ENCODE data around the gene PDXDC1. TPM values are rescaled to one million over a fixed set of nuclear protein-coding genes. Genes with fewer than 3 reads are reported as not detected.
"Not testable (repeated sequence)": the region's sequence is repeated elsewhere in the genome, so short reads cannot be mapped to it uniquely, and the experiment has no call there.

The PDXDC1 gene
- total and polyA plus RNA-seq, 2 donors: 46.4 to 65.8 TPM

GRCh38 chr16:15159671-15160070 is 184.8 kb downstream of the PDXDC1 start:
- not testable (repeated sequence) for DNase-seq (ENCODE audit: extremely low spot score); H3K4me1 ChIP-seq (ENCODE audit: insufficient read depth); H3K36me3 ChIP-seq (ENCODE audit: insufficient read depth); H3K4me3 ChIP-seq (ENCODE audit: low read depth, low read length); H3K27ac ChIP-seq (ENCODE audit: low read depth)
- 92% methylated on average over 5 of the region's 5 CpGs for WGBS

GRCh38 chr16:15160571-15160970 is 185.7 kb downstream of the PDXDC1 start:
- not testable (repeated sequence) for H3K4me1 ChIP-seq (ENCODE audit: insufficient read depth); H3K4me3 ChIP-seq (ENCODE audit: low read depth, low read length); H3K36me3 ChIP-seq (ENCODE audit: insufficient read depth); DNase-seq (ENCODE audit: extremely low spot score); H3K27ac ChIP-seq (ENCODE audit: low read depth)
- 97% methylated on average over 8 of the region's 10 CpGs for WGBS

DNA sequence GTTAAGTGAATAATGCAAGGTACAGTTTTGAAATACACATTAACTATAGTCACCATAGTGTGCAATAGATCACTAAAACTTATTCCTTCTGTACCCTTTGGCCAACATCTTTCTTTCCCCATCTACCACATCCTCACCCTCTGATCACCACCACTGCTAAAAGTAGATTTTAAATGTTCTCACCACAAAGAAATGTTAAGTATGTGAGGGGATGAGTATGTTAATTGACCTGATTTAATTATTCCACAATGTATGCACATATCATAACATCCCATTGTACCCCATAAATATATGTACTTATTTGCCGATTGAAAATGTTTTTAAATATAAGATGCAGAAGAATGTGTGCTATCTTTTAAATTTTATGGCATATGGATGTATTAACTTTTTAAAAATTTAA is 188.2 kb downstream of the PDXDC1 start:
- H3K4me1 ChIP-seq (ENCODE audit: insufficient read depth); H3K27ac ChIP-seq (ENCODE audit: low read depth); DNase-seq (ENCODE audit: extremely low spot score); H3K36me3 ChIP-seq (ENCODE audit: insufficient read depth); H3K4me3 ChIP-seq (ENCODE audit: low read depth, low read length): not testable (repeated sequence)
- WGBS: 81% methylated on average over 1 of the region's 1 CpG

GRCh38 chr16:15166177-15166576 is 191.4 kb downstream of the PDXDC1 start:
- not testable (repeated sequence) for H3K36me3 ChIP-seq (ENCODE audit: insufficient read depth); H3K4me1 ChIP-seq (ENCODE audit: insufficient read depth); DNase-seq (ENCODE audit: extremely low spot score); H3K27ac ChIP-seq (ENCODE audit: low read depth); H3K4me3 ChIP-seq (ENCODE audit: low read depth, low read length)

DNA sequence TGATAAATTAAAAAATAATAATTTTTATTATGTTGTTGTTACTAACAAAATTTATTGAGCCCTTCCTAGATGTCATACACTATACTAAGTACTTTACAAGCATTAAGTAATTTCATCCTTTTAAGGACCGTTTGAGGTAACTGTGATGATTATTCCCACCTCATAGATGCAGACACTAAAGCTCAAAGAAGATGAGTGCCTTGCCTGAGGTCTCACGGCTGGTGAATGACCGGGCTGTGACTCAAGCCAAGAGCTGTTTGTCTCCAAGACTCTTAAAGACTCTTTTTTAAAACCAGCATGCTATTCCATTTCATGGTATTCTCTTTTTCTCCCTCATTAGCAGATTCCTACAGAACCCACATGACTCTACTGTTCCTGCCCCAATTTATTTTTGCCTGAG is 193.5 kb downstream of the PDXDC1 start:
- H3K36me3 ChIP-seq (ENCODE audit: insufficient read depth); H3K4me3 ChIP-seq (ENCODE audit: low read depth, low read length); H3K4me1 ChIP-seq (ENCODE audit: insufficient read depth); DNase-seq (ENCODE audit: extremely low spot score); H3K27ac ChIP-seq (ENCODE audit: low read depth): not testable (repeated sequence)
- WGBS: 58% methylated on average over 3 of the region's 3 CpGs

GRCh38 chr16:15168953-15169652 is 194.3 kb downstream of the PDXDC1 start:
- not testable (repeated sequence) for H3K27ac ChIP-seq (ENCODE audit: low read depth); H3K4me3 ChIP-seq (ENCODE audit: low read depth, low read length)
- WGBS: 75% methylated on average over 5 of the region's 5 CpGs

DNA sequence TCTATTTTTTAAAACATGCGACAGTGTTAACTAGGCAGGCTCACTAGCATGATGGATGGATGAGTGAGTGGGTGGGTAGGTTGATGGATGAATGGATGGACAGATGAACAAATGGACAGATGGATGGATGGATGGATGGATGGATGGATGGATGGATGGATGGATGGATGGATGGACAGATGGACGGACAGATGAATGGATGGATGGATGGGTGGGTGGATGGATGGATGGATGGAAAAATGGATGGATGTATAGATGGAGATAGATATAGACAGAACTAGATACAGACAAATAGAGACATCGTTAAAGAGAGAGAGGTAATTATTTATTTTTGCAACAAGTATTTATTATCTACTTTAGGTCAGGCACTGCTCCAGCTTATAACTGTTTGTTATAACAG is 205.1 kb downstream of the PDXDC1 start:
- 87% methylated on average over 3 of the region's 3 CpGs for WGBS
- not testable (repeated sequence) for H3K4me3 ChIP-seq (ENCODE audit: low read depth, low read length); DNase-seq (ENCODE audit: extremely low spot score); H3K27ac ChIP-seq (ENCODE audit: low read depth); H3K4me1 ChIP-seq (ENCODE audit: insufficient read depth); H3K36me3 ChIP-seq (ENCODE audit: insufficient read depth)

More at GRCh38 chr16:15168953-15169652, 194.3 kb downstream of the PDXDC1 start:
- not testable (repeated sequence) for H3K4me1 ChIP-seq (ENCODE audit: insufficient read depth); DNase-seq (ENCODE audit: extremely low spot score); H3K36me3 ChIP-seq (ENCODE audit: insufficient read depth)

DNA sequence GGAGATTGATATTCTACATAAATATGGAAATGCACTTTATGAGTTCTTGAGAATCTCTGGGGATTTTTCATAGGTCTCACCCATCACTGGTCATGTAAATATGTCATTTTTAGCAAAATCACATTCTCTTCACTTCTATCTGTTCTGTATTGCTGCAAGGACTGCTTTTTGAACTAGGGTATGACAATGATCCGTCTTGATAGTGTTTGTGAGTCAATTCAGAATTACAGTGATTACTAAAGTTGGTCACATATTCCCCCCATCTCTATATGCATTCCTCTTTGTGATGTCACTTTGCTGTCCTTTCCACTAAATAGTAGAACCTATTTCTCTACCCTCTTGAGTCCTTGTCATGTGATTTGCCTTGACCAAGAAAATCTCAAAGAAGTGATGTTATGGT is 206.1 kb downstream of the PDXDC1 start:
- not testable (repeated sequence) for H3K4me1 ChIP-seq (ENCODE audit: insufficient read depth); H3K4me3 ChIP-seq (ENCODE audit: low read depth, low read length); H3K36me3 ChIP-seq (ENCODE audit: insufficient read depth); DNase-seq (ENCODE audit: extremely low spot score); H3K27ac ChIP-seq (ENCODE audit: low read depth)
- 81% methylated on average over 1 of the region's 1 CpG for WGBS

DNA sequence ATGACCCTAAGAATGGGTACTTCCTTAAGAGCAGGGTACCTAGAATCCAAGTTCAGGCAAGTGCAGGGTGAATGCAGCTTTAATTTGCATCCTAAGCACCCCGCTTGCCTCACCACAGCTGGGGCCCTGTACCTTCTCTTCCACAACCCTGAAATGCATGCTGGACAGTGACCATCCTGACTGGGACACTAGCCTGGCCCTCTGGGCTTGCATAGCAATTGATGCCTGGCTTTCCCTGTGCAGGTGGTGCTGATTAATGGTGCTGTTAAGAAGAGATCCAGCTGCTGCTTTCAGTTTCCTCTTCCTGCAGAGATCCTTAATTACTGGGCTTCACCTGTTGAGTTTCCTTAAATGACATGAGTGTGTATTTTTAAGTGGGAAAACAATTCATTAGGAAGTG is 209.2 kb downstream of the PDXDC1 start:
- H3K27ac ChIP-seq (ENCODE audit: low read depth); H3K4me3 ChIP-seq (ENCODE audit: low read depth, low read length); H3K4me1 ChIP-seq (ENCODE audit: insufficient read depth); DNase-seq (ENCODE audit: extremely low spot score); H3K36me3 ChIP-seq (ENCODE audit: insufficient read depth): not testable (repeated sequence)
- whole genome bisulfite sequencing: 65% methylated on average over 1 of the region's 1 CpG

Small RNA genes within 50 kb of the gene (small RNA-seq; reads per million reads assigned to genes)
- gene AC138932.4 (not detected), gene MIR1972-1 (not detected), gene MIR3180-4 (not detected), gene MIR6511A1 (not detected), gene MIR6770-1 (not detected), gene RF00019 (not detected)

Other genes with a start within 250 kb of the PDXDC1 start
- gene NPIPA2, start 232.5 kb upstream of the PDXDC1 start, total RNA-seq: 0.69 TPM
- gene NPIPA2, start 232.5 kb upstream of the PDXDC1 start, polyA plus RNA-seq: 2.2 TPM
- 42.6 TPM for gene NOMO1, start 141.3 kb upstream of the PDXDC1 start, total RNA-seq
- gene NOMO1, start 141.3 kb upstream of the PDXDC1 start, polyA plus RNA-seq: 45.2 TPM
- 101 TPM for gene NPIPA1, start 37.6 kb upstream of the PDXDC1 start, total RNA-seq
- gene NPIPA1, start 37.6 kb upstream of the PDXDC1 start, polyA plus RNA-seq: 130 TPM
- 70.5 TPM for gene NTAN1, start 81.0 kb downstream of the PDXDC1 start, total RNA-seq
- 63.8 TPM for gene NTAN1, start 81.0 kb downstream of the PDXDC1 start, polyA plus RNA-seq
- gene RRN3, start 119.2 kb downstream of the PDXDC1 start, total RNA-seq: 40.6 TPM
- gene RRN3, start 119.2 kb downstream of the PDXDC1 start, polyA plus RNA-seq: 25.1 TPM